OCI-LY7 (cell line): ENCODE results near the gene MIAT. TPM values are rescaled to one million over a fixed set of nuclear protein-coding genes. Genes with fewer than 3 reads are reported as not detected.

Source experiments
- BruUV-seq: library from RNA; stranded (reverse); fragments of 400-500 nt; replicated peaks from 2 replicates; lab custom pipeline; 2021; lab: Mats Ljungman, UMichigan
- CTCF ChIA-PET: fragments of 300-600 bp; sonication (Branson Sonifier 250); formaldehyde crosslinking; loops from one replicate; lab custom pipeline; 2022; ENCODE audit warnings: antibody characterized with exemption; ENCODE audit not compliant: unreplicated experiment; lab: Charles Lee
- POLR2A ChIA-PET: fragments of 300-600 bp; sonication (Branson Sonifier 250); formaldehyde crosslinking; loops from one replicate; lab custom pipeline; 2022; ENCODE audit warnings: antibody characterized with exemption; lab: Charles Lee
- DNase-seq: peaks from one replicate; pipeline ENCODE4 v3.0.0-alpha.2; 2015; ENCODE audit warnings: low spot score
- H2AFZ ChIP-seq: fragments of 200-600 bp; sonication (generic), shearing (Covaris generic); 2 replicates; pipeline ENCODE4 v1.6.1; 2014; ENCODE audit warnings: mild to moderate bottlenecking, antibody characterized with exemption, low read length, moderate library complexity
- H3K27ac ChIP-seq: fragments of 200-600 bp; sonication (generic); 2 replicates; pipeline ENCODE4 v1.5.1; 2014; ENCODE audit warnings: mixed run types, low read depth, mild to moderate bottlenecking, moderate library complexity, low read length, inconsistent platforms; ENCODE audit not compliant: poor library complexity, severe bottlenecking
- H3K36me3 ChIP-seq: fragments of 200-600 bp; sonication (generic); 2 replicates; pipeline ENCODE4 v1.6.1; 2014; ENCODE audit warnings: mild to moderate bottlenecking, antibody characterized with exemption, low read length, moderate library complexity, mixed read lengths; ENCODE audit not compliant: insufficient read depth
- H3K4me1 ChIP-seq: fragments of 200-600 bp; sonication (generic); 2 replicates; pipeline ENCODE4 v1.5.1; 2014; ENCODE audit warnings: mild to moderate bottlenecking, low read length; ENCODE audit not compliant: insufficient read depth, poor library complexity, severe bottlenecking
- H3K4me2 ChIP-seq: fragments of 200-600 bp; sonication (generic); 2 replicates; pipeline ENCODE4 v1.6.1; 2014; ENCODE audit warnings: mild to moderate bottlenecking, low read length
- H3K4me3 ChIP-seq: fragments of 200-600 bp; sonication (generic); 2 replicates; pipeline ENCODE4 v1.5.1; 2014; ENCODE audit warnings: mild to moderate bottlenecking, low read depth, low read length; ENCODE audit not compliant: poor library complexity, severe bottlenecking
- H3K79me2 ChIP-seq: fragments of 200-600 bp; sonication (generic); 2 replicates; pipeline ENCODE4 v1.6.1; 2016; ENCODE audit warnings: low read depth, mild to moderate bottlenecking, low read length, moderate library complexity, mixed read lengths; ENCODE audit not compliant: insufficient read depth
- H3K9me2 ChIP-seq: fragments of 200-600 bp; sonication (generic); 2 replicates; pipeline ENCODE4 v1.6.1; 2016; ENCODE audit warnings: mild to moderate bottlenecking, low read length, mixed read lengths; ENCODE audit not compliant: insufficient read depth
- H3K9me3 ChIP-seq: fragments of 200-600 bp; sonication (generic); 2 replicates; pipeline ENCODE4 v1.6.1; 2014; ENCODE audit warnings: mild to moderate bottlenecking, mixed run types, low read length, mixed read lengths
- H4K20me1 ChIP-seq: fragments of 200-600 bp; sonication (generic); 2 replicates; pipeline ENCODE4 v1.6.1; 2014; ENCODE audit warnings: mild to moderate bottlenecking, antibody characterized with exemption, low read length, moderate library complexity, mixed read lengths; ENCODE audit not compliant: insufficient read depth
- EZH2phosphoT487 ChIP-seq: fragments of 200-600 bp; sonication (generic); IDR thresholded peaks from 2 replicates; pipeline ENCODE4 v1.6.1; 2018; ENCODE audit warnings: low read depth, borderline replicate concordance, mild to moderate bottlenecking, mixed run types, antibody characterized with exemption, low read length, moderate library complexity, mixed read lengths
- intact Hi-C: fragments of 100-400 bp; cut with micrococcal nuclease; formaldehyde crosslinking; loops from one replicate; pipeline ENCODE4 v1.10.0; 2022; ENCODE audit not compliant: unreplicated experiment
- total RNA-seq, 2 experiments: library from RNA; depleted of rRNA in 1 of 2; stranded (reverse); fragments of >200 nt in 1 of 2; shearing (Covaris generic) in 1 of 2; gene quantifications; 2 replicates each; pipeline ENCODE4 v1.2.3, GENCODE V29; 2014 to 2022
- TF ChIP-seq, protein P1 (sequence below): fragments of 200-600 bp; sonication (generic); conservative IDR thresholded peaks from 2 replicates; pipeline ENCODE4 v1.5.1; 2014; ENCODE audit warnings: mild to moderate bottlenecking, antibody characterized with exemption, low read length, moderate library complexity, mixed read lengths

MIAT gene
- total RNA-seq, 2 experiments from 2014 or later, result 4.1 to 8.7 TPM

DNA sequence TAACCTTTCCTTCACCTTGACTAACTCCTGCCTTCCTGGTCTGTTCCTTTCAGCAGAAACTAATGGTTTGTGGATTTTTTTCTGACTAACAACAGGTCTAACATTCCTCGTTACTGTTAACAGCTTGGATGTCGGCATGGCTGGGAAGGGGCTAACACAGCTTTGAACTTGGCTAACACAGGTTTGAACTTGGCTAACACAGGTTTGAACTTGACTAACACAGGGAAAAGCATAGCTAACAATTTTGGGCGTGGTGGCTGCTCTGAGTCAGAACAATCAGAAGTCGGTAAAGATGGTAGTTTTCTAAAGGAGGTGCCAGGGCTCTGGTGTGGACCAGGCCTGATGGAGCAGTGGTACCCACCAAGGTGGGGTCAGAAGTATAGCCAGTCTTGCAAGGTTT, 16.1 kb downstream of the MIAT start:
- TF ChIP-seq EZH2phosphoT487, result no peak
- H3K36me3 ChIP-seq, result peaks cover 11% of the 10 kb centered on the region
- BruUV-seq, result no TSS peak
- H3K9me3 ChIP-seq, result no peaks in the 10 kb centered on the region
- H2AFZ ChIP-seq, result no peak overlapping the region; the same call in 1 of the 2 replicates
- H3K4me3 ChIP-seq, result peak overlapping the region; percentile 82
- DNase-seq, result no peak
- peak overlapping the region; percentile 85 for H3K4me2 ChIP-seq
- H3K9me2 ChIP-seq, result no peaks in the 10 kb centered on the region
- POLR2A ChIA-PET, result interaction anchor here (1.0 to 5.7 kb wide), 6 partner anchors 8 to 243 kb away, joined by 3 to 61 read pairs (median 7); partner anchors contain the start of genes HPS4 and SRRD
- peak overlapping the region; percentile 97 for H3K27ac ChIP-seq
- peaks cover 36% of the 10 kb centered on the region for H3K79me2 ChIP-seq
- peaks cover 69% of the 10 kb centered on the region for H3K4me1 ChIP-seq
- CTCF ChIA-PET, result interaction anchor here (1.0 to 1.2 kb wide), 3 partner anchors 10 to 30 kb away, joined by 3 to 4 read pairs (median 3); no protein-coding TSS in a partner anchor
- H4K20me1 ChIP-seq, result no peaks in the 10 kb centered on the region
- intact Hi-C loops, result loop anchor here (2.0 to 10.0 kb wide), 5 partner anchors 193 to 1331 kb away; partner anchors contain the start of gene ASPHD2

DNA sequence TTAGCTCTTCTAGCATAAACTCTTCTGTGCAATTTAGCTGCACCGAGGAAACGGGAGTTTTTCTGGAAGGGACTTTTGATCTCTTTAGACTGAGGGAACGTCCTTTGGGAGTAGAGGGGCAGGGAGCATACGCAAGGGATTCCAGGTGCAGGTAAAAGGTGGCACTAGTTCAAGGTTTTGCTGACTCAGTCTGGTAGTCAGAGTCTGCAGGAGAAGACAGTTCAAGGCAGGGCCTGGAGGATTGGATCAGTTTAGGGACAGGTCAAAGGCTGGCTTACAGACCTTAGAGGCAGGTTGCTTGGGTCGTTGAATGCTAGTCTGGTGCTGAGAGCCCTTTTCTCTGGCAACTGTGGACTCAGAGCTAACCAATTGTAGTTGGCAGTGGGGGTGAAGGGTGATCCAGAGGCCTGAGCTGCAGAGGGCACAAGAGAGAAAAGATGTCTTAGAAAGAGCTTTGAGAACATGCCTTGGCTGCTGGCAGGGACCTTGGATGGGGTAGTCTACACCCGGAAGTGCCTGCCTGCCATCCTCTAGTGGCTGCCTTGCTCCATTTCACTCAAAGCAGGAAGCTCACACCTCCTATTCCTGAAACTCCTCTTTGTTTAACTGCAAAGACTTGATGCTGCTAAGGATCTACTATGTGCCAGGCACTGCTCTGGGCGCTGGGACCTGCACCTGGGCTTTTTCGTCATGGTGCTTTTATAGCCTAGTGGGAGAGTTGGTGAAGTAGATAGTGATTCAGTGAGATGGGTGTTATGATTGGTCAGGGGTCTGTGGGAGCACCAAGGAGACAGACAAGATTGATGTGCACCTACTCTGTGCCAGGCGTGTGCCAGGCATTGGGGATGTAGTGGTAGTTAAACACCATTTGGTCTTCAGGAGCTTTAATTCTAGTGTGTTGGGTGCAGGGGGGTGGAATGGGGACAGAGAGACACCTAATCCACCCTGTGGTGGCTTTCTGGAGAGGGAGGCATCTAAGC, 17.1 kb downstream of the MIAT start:
- ChIA-PET POLR2A (interaction anchor here (0.6 to 5.7 kb wide), 7 partner anchors 9 to 313 kb away, joined by 3 to 61 read pairs (median 6); partner anchors contain the start of genes HPS4 and SRRD), CTCF (interaction anchor here (1.0 to 1.1 kb wide), 2 partner anchors 13 to 195 kb away, joined by 3 read pairs; no protein-coding TSS in a partner anchor)
- Histone ChIP-seq H4K20me1 (no peaks in the 10 kb centered on the region), H2AFZ (no peak overlapping the region), H3K36me3 (peaks cover 11% of the 10 kb centered on the region), H3K4me2 (peak overlapping the region; percentile 85), H3K4me3 (peak overlapping the region; percentile 82), H3K9me3 (no peaks in the 10 kb centered on the region), H3K79me2 (peaks cover 36% of the 10 kb centered on the region), H3K27ac (peak overlapping the region; percentile 97), H3K9me2 (no peaks in the 10 kb centered on the region), H3K4me1 (peaks cover 63% of the 10 kb centered on the region)
- no peak for TF ChIP-seq EZH2phosphoT487
- TF ChIP-seq, protein P1, sequence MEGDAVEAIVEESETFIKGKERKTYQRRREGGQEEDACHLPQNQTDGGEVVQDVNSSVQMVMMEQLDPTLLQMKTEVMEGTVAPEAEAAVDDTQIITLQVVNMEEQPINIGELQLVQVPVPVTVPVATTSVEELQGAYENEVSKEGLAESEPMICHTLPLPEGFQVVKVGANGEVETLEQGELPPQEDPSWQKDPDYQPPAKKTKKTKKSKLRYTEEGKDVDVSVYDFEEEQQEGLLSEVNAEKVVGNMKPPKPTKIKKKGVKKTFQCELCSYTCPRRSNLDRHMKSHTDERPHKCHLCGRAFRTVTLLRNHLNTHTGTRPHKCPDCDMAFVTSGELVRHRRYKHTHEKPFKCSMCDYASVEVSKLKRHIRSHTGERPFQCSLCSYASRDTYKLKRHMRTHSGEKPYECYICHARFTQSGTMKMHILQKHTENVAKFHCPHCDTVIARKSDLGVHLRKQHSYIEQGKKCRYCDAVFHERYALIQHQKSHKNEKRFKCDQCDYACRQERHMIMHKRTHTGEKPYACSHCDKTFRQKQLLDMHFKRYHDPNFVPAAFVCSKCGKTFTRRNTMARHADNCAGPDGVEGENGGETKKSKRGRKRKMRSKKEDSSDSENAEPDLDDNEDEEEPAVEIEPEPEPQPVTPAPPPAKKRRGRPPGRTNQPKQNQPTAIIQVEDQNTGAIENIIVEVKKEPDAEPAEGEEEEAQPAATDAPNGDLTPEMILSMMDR, result peak; percentile 57; the same call in 1 of the 2 replicates
- intact Hi-C loops, result loop anchor here (10.0 kb wide), 3 partner anchors 310 to 1330 kb away; no protein-coding TSS in a partner anchor
- DNase-seq, result peak; percentile 79
- no TSS peak for BruUV-seq

DNA sequence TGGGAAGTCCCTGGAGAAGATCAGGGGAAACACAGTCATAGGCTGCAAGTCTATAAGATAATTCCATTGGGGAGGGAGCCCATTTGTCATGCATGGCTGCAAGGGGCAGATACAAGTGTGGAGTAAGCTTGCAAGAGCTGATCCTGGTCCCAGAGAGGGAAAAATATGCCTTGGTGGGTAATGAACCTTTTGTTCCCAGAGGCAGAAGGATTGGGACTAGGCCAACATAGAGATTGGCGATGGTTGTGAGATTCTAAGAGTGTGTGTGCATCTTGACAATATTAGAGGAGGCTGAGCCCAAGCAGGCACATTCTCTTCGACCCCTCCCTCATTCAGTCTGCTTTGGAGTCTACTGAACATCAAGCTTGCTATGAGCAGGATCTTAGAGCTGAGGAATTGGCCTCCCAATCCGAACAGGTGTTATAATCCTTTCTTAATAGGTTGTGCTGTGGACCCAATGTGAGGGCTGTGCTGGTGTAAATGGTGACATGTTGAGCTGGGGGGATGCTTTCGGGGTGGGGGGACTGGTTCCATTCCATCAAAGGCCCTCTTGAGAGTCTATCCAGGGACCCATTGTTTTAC, 18.4 kb downstream of the MIAT start:
- DNase-seq, result no peak
- Histone ChIP-seq H3K79me2 (peaks cover 36% of the 10 kb centered on the region), H3K9me2 (no peaks in the 10 kb centered on the region), H3K36me3 (peaks cover 18% of the 10 kb centered on the region), H3K4me1 (peaks cover 50% of the 10 kb centered on the region), H3K27ac (peak overlapping the region; percentile 97), H3K4me3 (peak overlapping the region; percentile 82), H3K4me2 (peak overlapping the region; percentile 85), H2AFZ (no peak overlapping the region), H3K9me3 (no peaks in the 10 kb centered on the region), H4K20me1 (no peaks in the 10 kb centered on the region)
- BruUV-seq, result no TSS peak
- intact Hi-C loops, result loop anchor here (10.0 kb wide), 3 partner anchors 311 to 1329 kb away; no protein-coding TSS in a partner anchor
- no peak for TF ChIP-seq EZH2phosphoT487
- TF ChIP-seq, protein P1, result no peak
- ChIA-PET CTCF (interaction anchor here (0.6 kb wide), 1 partner anchor 9 kb away, joined by 3 read pairs; no protein-coding TSS in a partner anchor), POLR2A (interaction anchor here (0.7 to 5.7 kb wide), 2 partner anchors 13 to 174 kb away, joined by 3 to 61 read pairs; no protein-coding TSS in a partner anchor)
